Left lung (tissue), 10 donors: ENCODE results near the gene G3BP2. TPM values are rescaled to one million over a fixed set of nuclear protein-coding genes. Genes with fewer than 3 reads are reported as not detected.

ENCODE experiments used
- ATAC-seq: fragments of 200-7000 bp; cut with Tn5 transposase; one replicate; pipeline ENCODE4 v1.9.1; 2020; ENCODE audit warnings: moderate library complexity
- DNase-seq, 4 donors: peaks; one replicate each; pipeline ENCODE4 v3.0.0-alpha.2; 2013 to 2020
- H3K27ac ChIP-seq, 2 donors: fragments of 200-600 bp; sonication (generic) in 1 of 2; one replicate each; pipeline versions ENCODE4 v1.5.0 to v1.8.0; 2020 to 2021
- H3K27me3 ChIP-seq, 2 donors: fragments of 200-600 bp; sonication (generic) in 1 of 2; one replicate each; pipeline versions ENCODE4 v1.5.0 to v1.8.0; 2020 to 2021
- H3K36me3 ChIP-seq, 2 donors: fragments of 200-600 bp; sonication (generic) in 1 of 2; one replicate each; pipeline versions ENCODE4 v1.5.0 to v1.8.0; 2020 to 2021
- H3K4me1 ChIP-seq, 2 donors: fragments of 200-600 bp; one replicate each; pipeline ENCODE4 v1.8.0; 2021
- H3K4me3 ChIP-seq, 2 donors: fragments of 200-600 bp; sonication (generic) in 1 of 2; one replicate each; pipeline versions ENCODE4 v1.5.0 to v1.8.0; 2020 to 2021; ENCODE audit warnings: mild to moderate bottlenecking in 1 of 2
- H3K9me3 ChIP-seq, 2 donors: fragments of 200-600 bp; sonication (generic) in 1 of 2; one replicate each; pipeline versions ENCODE4 v1.5.0 to v1.8.0; 2020 to 2021
- CTCF ChIP-seq, 2 donors: fragments of 200-600 bp; sonication (generic) in 1 of 2; IDR thresholded peaks; one replicate each; pipeline versions ENCODE4 v1.5.0 to v1.8.0; 2021; ENCODE audit warnings: antibody characterized with exemption in 2 of 2
- intact Hi-C, 2 donors: fragments of 100-400 bp; cut with DNase I; formaldehyde crosslinking; loops; one replicate each; pipeline versions ENCODE4 v1.11.2 to v1.14.2; 2022
- polyA plus RNA-seq, 6 donors: library from polyadenylated mRNA; unstranded; fragments of 120-200 nt; gene quantifications; one replicate each; pipeline ENCODE4 v1.2.1, GENCODE V29; 2013; ENCODE audit not compliant: insufficient read length in 6 of 6
- total RNA-seq, 2 donors: library from RNA; stranded (reverse); fragmentation: NEBNext Ultra II Directional; extraction: Animal tissue kit (Norgen Biotek cat#: 25700); gene quantifications; one replicate each; pipeline ENCODE4 v1.2.1, GENCODE V29; 2021
- donor health status: DM: no; HTN: yes; CAD: no.
- donor health status: DM: no; HTN: no; CAD: no.

G3BP2 gene
- total and polyA plus RNA-seq, 8 donors = 105 to 136 (median 123) TPM

- Histone ChIP-seq H3K27ac (no peak overlapping the region), H3K9me3 (no peaks in the 10 kb centered on the region), H3K4me3 (no peak overlapping the region), H3K4me1 (no peaks in the 10 kb centered on the region), H3K27me3 (no peaks in the 10 kb centered on the region), H3K36me3 (no peaks in the 10 kb centered on the region)
- intact Hi-C loops = no loop called here
- ATAC-seq (no peak), DNase-seq (no peak)
- no peak for TF ChIP-seq CTCF (IDR thresholded peaks at IDR 0.05)
These were observed 51.5 kb downstream of the G3BP2 start for GRCh38 chr4:75621715-75622114.

GRCh38 chr4:75612306-75612705 lies 60.9 kb downstream of the G3BP2 start:
- DNase-seq (no peak), ATAC-seq (no peak)
- intact Hi-C loops = no loop called here
- no peaks in the 10 kb centered on the region for H3K36me3 ChIP-seq
- no peak overlapping the region for H3K27ac ChIP-seq
- no peaks in the 10 kb centered on the region for H3K9me3 ChIP-seq
- no peak for TF ChIP-seq CTCF (IDR thresholded peaks at IDR 0.05)
- H3K27me3 ChIP-seq = no peaks in the 10 kb centered on the region
- no peak overlapping the region for H3K4me3 ChIP-seq
- H3K4me1 ChIP-seq = no peaks in the 10 kb centered on the region

GRCh38 chr4:75605928-75606327 lies 67.3 kb downstream of the G3BP2 start:
- Histone ChIP-seq H3K27ac (no peak overlapping the region), H3K36me3 (no peaks in the 10 kb centered on the region), H3K4me3 (no peak overlapping the region), H3K4me1 (no peaks in the 10 kb centered on the region), H3K27me3 (no peaks in the 10 kb centered on the region), H3K9me3 (no peaks in the 10 kb centered on the region)
- TF ChIP-seq CTCF (IDR thresholded peaks at IDR 0.05) = no peak
- intact Hi-C loops = no loop called here
- DNase-seq (no peak), ATAC-seq (no peak)

- no peaks in the 10 kb centered on the region for H3K9me3 ChIP-seq
- H3K27ac ChIP-seq = no peak overlapping the region
- TF ChIP-seq CTCF (IDR thresholded peaks at IDR 0.05) = no peak
- H3K4me1 ChIP-seq = no peaks in the 10 kb centered on the region
- no peaks in the 10 kb centered on the region for H3K36me3 ChIP-seq
- no peak for ATAC-seq
- no peaks in the 10 kb centered on the region for H3K27me3 ChIP-seq
- DNase-seq = no peak
- intact Hi-C loops = no loop called here
- no peak overlapping the region for H3K4me3 ChIP-seq
These were observed 73.6 kb downstream of the G3BP2 start for GRCh38 chr4:75599647-75600046.

GRCh38 chr4:75598390-75598789 lies 74.8 kb downstream of the G3BP2 start:
- Histone ChIP-seq H3K27ac (no peak overlapping the region), H3K4me3 (no peak overlapping the region), H3K27me3 (no peaks in the 10 kb centered on the region), H3K4me1 (no peaks in the 10 kb centered on the region), H3K9me3 (no peaks in the 10 kb centered on the region), H3K36me3 (no peaks in the 10 kb centered on the region)
- no peak for ATAC-seq
- intact Hi-C loops = no loop called here
- TF ChIP-seq CTCF (IDR thresholded peaks at IDR 0.05) = no peak
- DNase-seq = no peak
